Astrocyte of the cerebellum (primary cell): Measurements from ENCODE around the gene ST3GAL3.

ENCODE experiments used
- DNase-seq: peaks from one replicate; pipeline ENCODE4 v3.0.0-alpha.2; 2011; ENCODE audit warnings: low read depth
- H3K4me3 ChIP-seq: 2 replicates; pipeline ENCODE4 v1.5.1; 2011; ENCODE audit warnings: mild to moderate bottlenecking, low read depth, low read length, moderate library complexity
- in situ Hi-C: cut with HindIII; loops from 2 replicates; pipeline ENCODE4 v1.10.0; 2017; ENCODE audit warnings: low sequenced_read_pairs
- TF ChIP-seq, protein P1 (sequence below): IDR thresholded peaks from 2 replicates; pipeline ENCODE4 v1.5.1; 2012; ENCODE audit warnings: low read length, low read depth, moderate library complexity, mild to moderate bottlenecking; ENCODE audit errors: missing control alignments

The ST3GAL3 gene

DNA sequence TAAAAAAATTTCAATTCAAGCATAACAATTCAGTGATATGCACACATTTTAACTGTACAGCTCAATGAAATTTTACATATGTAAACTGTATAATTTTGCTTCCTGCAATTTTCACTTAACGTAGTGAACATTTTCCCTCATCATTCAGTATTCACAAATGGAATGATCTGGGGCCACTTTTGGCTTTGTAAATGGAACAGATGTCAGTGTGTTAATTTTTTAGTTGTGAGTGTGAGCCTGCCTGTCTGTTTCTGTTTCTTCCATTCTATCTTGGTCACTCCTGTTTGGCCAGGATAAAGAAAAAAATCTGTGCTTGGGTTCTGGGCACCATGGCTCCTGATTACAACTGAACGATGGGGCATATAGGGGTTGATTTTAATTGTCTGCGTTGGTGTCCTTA lies 20.5 kb upstream of the ST3GAL3 start:
- TF ChIP-seq, protein P1, sequence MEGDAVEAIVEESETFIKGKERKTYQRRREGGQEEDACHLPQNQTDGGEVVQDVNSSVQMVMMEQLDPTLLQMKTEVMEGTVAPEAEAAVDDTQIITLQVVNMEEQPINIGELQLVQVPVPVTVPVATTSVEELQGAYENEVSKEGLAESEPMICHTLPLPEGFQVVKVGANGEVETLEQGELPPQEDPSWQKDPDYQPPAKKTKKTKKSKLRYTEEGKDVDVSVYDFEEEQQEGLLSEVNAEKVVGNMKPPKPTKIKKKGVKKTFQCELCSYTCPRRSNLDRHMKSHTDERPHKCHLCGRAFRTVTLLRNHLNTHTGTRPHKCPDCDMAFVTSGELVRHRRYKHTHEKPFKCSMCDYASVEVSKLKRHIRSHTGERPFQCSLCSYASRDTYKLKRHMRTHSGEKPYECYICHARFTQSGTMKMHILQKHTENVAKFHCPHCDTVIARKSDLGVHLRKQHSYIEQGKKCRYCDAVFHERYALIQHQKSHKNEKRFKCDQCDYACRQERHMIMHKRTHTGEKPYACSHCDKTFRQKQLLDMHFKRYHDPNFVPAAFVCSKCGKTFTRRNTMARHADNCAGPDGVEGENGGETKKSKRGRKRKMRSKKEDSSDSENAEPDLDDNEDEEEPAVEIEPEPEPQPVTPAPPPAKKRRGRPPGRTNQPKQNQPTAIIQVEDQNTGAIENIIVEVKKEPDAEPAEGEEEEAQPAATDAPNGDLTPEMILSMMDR: no peak
- H3K4me3 ChIP-seq: no peak overlapping the region
- in situ Hi-C loops: no loop called here
- no peak for DNase-seq

DNA sequence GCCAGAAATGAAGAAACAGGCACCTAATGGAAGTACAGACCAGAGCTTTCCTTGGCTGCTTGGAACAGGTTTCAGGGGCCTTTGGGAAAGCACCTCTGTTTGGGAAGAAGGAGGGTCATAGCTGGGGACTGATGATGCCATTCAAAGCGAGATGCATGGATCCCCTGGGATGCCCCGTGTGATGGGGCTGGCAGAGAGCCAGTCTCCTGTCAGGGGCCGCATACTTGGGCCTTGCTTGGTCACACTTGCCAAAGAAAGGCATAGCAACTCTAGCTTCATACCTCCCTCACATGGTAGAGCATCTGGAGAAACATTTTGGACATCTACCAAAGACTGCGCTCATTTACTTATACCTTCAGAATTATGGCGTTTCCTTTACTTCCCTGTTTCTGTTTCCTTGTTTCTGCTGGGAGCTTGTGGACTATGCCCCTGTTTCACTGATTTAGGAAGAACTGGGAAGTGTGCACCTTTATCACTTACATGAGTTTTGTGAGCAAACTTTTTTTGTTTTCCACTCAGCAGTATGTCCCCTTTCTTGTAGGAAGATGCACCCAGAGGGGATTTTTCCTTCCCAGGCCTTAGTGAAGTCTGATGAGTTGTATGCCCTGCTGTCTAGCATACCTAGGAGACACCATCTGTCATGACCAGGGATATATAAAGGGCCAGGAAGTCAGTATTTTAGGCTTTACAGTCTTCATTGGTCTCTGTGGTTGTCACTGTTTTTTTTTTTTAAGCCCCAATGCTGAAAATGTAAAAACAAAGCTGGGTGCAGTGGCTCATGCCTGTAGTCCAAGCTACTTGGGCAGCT lies 19.8 kb upstream of the ST3GAL3 start:
- H3K4me3 ChIP-seq: no peak overlapping the region
- no peak for DNase-seq
- TF ChIP-seq, protein P1: no peak
- in situ Hi-C loops: no loop called here

DNA sequence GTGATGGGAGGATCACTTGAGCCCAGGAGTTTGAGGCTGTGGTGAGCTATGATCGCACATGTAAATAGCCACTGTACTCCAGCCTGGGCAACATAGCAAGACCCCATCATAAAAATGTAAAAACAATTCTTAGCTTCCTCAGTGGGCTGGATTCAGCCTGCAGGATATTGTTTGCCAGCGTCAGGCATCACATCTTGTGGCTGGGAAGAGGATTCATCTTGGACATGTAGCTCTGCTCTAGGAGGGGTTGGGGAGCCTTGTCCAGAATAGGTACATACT lies 19.3 kb upstream of the ST3GAL3 start:
- in situ Hi-C loops: no loop called here
- no peak for DNase-seq
- no peak overlapping the region for H3K4me3 ChIP-seq
- TF ChIP-seq, protein P1: no peak

DNA sequence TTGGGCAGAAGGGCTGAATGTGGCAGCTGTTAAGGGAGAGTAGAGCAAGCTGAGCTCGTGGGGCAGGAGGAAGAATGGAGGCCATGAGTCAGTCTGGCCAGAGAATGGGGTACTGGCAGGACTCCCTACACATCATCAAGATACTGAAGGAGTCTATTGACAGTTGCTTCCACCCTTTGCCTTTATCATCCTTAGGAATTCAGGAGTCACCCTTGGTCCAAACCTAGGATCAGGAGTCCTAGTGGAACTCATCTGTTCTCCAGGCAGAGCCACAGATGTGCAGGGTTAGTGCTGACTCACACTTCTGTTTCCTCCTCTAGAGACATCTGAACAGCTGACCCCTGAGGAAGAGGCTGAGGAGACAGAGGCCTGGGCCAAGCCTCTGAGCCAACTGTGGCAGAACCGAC lies 18.7 kb upstream of the ST3GAL3 start:
- TF ChIP-seq, protein P1: no peak
- in situ Hi-C loops: no loop called here
- no peak overlapping the region for H3K4me3 ChIP-seq
- no peak for DNase-seq

DNA sequence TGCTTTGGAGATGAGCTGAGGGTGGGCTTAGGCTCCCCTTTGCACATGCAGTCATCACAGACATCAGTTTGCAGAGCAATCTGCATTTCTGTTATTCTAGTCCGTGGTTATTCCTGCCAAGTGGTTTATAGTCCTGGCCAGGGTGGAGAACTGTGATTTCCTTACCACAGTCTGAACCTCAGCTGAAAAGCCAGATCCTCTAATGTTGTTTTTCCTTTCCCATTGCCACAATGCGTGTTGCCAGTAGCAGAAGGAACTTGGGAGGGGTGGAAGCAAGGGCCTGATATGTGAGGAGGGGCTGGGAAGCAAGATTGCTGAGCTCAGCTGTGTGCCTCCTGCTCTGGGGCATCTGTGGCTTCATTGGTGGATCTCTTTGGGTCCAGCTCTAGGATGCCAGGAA lies 18.0 kb upstream of the ST3GAL3 start:
- DNase-seq: no peak
- H3K4me3 ChIP-seq: no peak overlapping the region
- in situ Hi-C loops: no loop called here
- TF ChIP-seq, protein P1: no peak

DNA sequence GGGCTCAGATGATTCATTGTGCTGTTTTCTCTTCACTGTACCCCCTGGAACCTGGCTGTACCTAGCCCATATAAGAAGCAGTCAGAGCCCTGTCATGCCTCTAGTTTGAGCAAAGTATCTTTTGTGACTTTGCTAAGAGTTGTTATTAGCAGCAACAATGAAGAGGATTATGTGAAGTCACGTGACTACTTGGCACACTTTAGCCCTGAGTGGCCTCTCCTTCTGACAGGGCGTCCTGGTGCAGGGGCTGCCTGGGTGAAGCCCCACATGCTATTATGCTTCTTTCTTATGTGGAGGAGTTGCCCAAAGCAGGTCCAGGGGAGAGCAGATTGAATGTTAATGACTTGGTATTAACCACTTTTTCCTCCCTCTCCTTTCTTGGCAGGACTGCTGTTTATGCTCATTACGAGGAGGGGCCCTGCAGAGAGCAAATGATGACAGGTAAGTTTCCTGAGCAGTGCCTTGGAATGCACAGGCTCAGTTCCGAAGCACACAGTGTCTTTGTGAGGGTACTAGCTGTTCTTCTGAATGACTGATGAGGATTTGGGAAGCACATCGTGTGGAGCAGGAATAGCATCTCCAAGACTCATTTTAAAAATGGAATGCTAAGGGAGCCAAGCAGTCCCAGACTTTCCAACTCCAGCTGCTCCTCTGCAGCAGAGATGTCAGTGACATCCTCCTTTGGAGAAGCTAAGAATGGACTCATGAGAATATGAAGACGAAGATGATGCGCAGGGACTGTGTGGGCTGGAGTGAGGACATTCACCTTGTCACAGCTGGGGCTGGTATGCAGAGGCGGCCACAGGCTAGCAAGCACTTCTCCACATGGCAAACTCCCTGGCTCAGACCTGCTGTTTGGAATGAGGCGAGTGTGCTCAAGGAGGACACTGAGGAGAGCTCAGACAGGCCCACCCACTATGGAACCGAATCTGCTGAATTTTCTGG lies 15.2 kb upstream of the ST3GAL3 start:
- no peak overlapping the region for H3K4me3 ChIP-seq
- TF ChIP-seq, protein P1: no peak
- in situ Hi-C loops: no loop called here
- DNase-seq: no peak
